ENCODE measurements around the gene GFAP.

Gene GFAP

DNA sequence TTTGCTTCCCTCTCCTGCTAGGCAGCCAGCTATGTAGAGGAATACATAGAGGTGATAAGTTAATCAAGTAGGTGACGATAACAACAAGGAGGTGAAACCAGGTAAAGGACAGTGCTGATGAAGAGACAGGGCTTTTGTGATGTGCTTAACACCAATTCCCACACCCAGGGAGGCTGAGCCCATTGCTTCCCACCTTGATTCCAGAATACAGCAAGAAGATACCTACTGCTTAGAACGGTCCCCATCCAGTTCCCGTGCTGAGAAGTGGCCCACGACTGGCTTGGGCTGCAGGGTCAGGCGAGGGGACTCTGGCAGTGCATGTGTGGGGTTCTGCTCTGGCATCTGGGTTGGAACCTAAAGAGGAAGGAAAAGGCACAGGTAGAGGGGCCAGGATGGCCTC is 16.1 kb upstream of the GFAP start:
- DNase-seq (ENCODE audit: low spot score) = no peak

DNA sequence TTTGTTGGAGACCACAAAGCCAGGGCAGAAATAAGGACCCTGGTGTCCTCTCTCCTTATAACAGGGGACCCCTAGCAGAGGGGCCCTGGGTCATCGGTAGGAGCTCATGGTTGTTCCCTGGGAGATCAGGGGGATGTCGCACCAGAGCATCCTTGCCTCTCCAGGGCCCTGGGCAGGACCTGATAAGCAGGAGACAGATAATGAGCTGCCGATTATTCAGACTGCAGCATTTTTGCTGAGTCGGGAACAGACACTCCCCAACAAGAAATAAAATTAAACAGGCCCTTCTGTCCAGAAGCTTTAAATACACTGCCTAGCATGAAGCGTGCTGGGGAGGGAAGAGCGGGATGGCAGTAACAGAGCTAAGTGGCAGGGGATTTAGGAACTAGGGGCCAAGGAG is 15.4 kb upstream of the GFAP start:
- no peak for DNase-seq (ENCODE audit: low spot score)

DNA sequence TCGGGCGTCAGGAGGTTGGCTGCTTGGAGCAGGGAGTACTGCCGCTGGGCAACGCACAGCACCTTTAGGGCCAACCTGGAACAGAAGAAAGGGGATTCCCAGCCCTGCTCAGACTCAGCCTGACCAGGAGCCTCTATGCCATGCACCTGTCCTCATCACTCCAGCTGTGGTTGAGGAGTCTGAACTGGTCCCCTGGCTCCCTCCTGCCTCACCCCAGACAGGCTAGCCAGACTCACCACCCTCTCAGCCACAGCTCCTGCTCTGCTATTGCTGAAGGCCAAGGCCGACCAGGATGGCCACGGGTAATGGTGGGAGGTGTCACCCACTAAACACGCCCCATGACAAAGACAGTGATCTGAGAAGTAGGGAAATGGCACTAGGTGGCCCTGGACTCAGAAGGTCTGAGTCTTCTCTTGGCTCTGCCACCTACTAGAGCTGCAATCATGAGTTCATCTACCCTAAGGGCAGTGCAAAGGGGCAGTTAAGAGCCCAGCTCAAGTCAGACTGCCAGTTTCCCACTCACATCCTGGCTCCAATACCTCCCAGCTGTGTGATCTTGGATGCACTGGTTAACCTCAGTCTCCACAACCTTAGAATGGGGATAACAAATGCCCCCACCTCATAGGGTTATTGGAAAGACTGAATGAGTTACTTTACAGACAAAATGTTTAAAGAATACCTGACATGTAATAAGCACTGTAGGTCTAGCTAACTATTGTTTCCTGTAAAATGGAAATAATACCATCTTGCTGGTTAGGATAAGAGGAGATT is 13.8 kb upstream of the GFAP start:
- no peak for DNase-seq (ENCODE audit: low spot score)

DNA sequence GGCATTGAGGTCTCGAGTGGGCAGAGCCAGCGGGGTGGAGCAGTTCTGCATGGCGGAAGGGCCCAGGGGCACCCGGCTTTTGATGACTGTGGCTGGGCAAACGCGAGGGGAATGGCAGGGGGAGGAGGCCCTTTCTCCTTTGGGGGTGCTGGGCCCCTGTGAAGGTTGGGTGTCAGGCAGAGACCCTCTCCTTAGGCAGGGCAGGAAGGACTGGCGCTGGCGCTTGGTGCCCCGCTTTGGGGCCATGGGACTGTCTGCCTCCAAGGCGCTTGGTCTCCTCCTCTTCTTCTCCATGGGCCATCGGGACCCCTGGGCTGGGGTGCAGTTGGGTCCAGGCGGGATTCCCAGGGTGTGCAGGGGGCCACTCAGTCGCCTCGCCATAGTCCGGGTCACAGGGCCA is 12.8 kb upstream of the GFAP start:
- DNase-seq (ENCODE audit: low spot score) = no peak

GRCh38 chr17:44927696-44928095 is 12.4 kb upstream of the GFAP start:
- DNase-seq (ENCODE audit: low spot score) = no peak

DNA sequence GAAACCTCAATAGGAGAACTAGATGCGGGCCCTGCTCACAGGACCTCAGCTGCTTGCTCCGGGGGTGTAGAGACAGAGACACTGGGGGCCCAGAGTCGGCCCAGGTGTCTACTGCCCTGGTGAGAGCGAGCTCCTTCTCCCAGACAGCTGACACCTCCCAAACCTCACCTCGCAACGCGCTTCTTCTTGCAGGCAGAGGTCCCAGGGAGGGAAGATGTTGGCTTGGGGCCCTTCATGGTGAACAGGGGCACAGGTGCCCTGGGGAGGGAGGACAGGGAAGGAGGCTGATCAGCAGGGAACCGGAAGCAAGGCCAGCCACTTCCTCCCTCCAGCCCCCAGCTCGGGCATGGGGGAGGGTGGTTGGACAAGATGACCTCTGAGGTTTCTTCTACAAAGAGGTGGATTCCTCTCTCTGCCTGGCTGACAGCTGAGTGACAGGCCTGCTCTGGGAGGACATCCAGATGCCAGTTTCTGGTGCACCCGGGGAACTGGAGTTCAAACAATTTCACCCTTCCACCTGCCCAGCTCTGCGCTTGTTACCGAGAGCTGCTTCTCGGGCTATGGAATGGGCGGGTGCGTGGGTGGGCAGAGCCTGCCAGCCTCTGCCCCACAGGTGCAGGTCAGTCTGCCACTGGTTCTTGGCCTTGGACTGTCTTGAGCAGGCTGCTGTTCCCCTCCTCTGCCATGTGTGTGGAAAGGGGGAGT is 11.7 kb upstream of the GFAP start:
- DNase-seq (ENCODE audit: low spot score) = no peak

- no peak for DNase-seq (ENCODE audit: low spot score)
Observed at GRCh38 chr17:44925731-44926697, 10.7 kb upstream of the GFAP start.

- no peak for DNase-seq (ENCODE audit: low spot score)
Observed at GRCh38 chr17:44924107-44924544, 8.8 kb upstream of the GFAP start.

GRCh38 chr17:44922746-44923470 is 7.6 kb upstream of the GFAP start:
- DNase-seq (ENCODE audit: low spot score) = no peak

GRCh38 chr17:44922136-44922535 is 6.8 kb upstream of the GFAP start:
- DNase-seq (ENCODE audit: low spot score) = no peak

DNA sequence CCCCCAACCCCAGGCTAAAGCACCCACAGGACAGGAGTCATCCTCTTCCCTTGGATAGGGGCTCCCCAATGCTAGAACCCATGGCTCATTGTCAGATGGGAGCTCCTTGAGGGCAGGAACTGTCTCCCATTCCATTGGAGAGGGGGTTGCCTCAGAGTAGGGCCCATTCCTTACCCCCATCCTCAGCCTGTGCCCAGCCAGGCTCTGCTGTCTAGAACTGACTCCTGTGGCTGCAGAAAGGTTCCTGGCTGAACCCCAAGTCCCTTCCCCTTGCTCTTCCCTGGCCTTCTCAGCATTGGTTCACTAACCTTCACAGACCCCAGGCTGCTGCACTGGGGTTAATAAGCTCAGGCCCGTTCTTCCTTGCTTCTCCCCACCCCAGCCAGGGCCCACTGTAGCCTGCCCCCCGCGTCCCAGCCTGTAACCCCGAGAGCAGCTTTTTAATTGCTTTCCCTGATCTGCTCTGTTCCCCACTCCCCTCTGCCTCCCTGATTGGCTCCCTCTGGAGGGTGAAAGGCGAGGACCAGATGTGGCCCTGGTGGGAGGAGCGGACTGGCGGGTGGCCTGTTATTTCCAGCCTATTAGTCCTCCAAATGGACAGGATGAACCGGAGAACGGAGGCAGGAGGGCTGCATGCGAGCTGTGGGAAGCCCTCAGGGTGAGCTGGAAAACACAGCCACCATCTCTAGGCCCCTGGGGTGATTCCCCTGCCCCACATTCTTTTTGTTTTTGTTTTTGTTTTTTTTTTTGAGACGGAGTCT is 6.0 kb upstream of the GFAP start:
- no peak for DNase-seq (ENCODE audit: low spot score)

DNA sequence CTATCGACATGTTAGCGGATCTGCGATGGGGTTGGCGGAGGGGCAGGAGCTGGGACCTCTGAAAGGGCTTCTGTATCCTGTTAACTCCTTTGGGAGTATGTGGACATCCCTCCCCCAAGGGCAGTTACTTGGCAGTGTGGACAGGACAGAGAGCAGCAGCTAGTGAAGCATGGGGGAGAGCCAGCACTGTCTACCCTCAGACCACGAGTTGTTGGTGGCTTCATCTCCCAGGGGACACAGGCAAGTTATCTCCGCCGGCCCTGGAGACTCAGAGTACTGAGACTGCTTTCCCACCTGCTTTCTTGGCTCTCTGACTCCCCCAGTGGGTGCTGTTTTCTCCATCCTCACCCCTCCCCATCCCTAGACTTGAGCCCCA is 5.3 kb upstream of the GFAP start:
- no peak for DNase-seq (ENCODE audit: low spot score)

DNA sequence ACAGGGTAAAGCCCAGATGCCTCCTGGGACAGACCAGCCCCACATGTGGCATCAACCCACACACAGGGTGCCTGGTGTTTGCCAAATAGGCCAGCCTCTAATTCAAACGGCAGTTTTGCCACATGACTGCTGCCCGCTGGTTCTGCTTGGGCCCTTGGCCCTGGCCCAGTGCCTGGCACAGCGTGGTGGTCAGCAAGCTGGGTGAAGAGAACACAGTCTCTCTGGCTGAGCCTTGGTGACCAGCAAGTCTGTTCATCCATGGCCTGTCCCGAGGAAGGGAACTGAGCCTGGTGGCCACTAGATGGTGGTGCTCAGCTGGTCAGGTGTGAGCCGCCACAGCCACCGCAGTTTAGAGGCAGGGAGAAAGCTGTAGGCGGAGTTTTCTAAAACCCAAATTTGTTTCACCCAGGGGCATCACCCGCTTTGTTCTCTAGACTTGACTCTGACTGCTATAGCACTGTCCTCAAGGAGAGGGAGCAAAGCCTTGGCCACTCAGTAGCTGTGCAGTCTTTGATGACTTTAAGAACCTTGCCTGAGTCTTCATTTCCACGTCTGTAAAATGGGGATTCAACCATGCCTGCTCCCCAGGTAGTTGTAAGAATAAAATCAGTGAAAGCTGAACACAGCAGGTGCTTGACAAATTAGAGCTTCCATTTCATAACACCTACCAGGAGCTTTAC is 4.7 kb upstream of the GFAP start:
- DNase-seq (ENCODE audit: low spot score) = peak; percentile 65

GRCh38 chr17:44919411-44919810 is 4.1 kb upstream of the GFAP start:
- no peak for DNase-seq (ENCODE audit: low spot score)

- DNase-seq (ENCODE audit: low spot score) = no peak
Observed at GRCh38 chr17:44918006-44918405, 2.7 kb upstream of the GFAP start.

DNA sequence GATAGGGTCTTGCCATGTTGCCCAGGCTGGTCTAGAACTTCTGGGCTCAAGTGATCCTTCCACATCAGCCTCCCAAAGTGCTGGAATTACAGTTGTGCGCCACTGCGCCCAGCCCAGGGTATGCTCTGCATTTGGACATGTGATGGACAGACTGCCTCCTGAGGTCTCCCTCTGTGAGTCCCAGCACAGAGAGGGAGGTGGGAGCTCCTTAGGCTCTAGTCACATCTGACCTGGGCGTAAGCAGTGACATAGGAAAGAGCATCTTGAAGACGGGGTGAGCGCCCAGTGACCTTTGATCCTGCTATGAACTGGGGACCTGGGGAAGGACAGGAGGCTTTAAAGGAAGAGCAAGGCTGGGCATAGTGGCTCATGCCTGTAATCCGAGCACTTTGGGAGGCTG is 2.2 kb upstream of the GFAP start:
- no peak for DNase-seq (ENCODE audit: low spot score)

- DNase-seq (ENCODE audit: low spot score) = no peak
Observed at GRCh38 chr17:44916781-44917241, 1.5 kb upstream of the GFAP start.

GRCh38 chr17:44915862-44916780 is 821 bp upstream of the GFAP start:
- DNase-seq (ENCODE audit: low spot score) = no peak

GRCh38 chr17:44914698-44915271 is 515 bp downstream of the GFAP start:
- no peak for DNase-seq (ENCODE audit: low spot score)

All from kidney capillary endothelial cell (primary cell).